Dendritic cell treated with granulocyte-macrophage colony-stimulating factor and Interleukin-4, amounts not matched to agents 40 ng/mL and 50 ng/mL, for 4 days (primary cell): ENCODE data around the gene MAD1L1.
"Not testable (repeated sequence)": the region's sequence is repeated elsewhere in the genome, so short reads cannot be mapped to it uniquely, and the experiment has no call there.

Experiments
- H3K27ac Mint-ChIP-seq: one replicate; pipeline ENCODE4 v1.8.0; 2022; ENCODE audit warnings: mild to moderate bottlenecking, mixed read lengths
- H3K27me3 Mint-ChIP-seq: one replicate; pipeline ENCODE4 v1.8.0; 2022; ENCODE audit warnings: mild to moderate bottlenecking, mixed read lengths
- H3K36me3 Mint-ChIP-seq: one replicate; pipeline ENCODE4 v1.8.0; 2022; ENCODE audit warnings: low read depth, mixed read lengths
- H3K4me1 Mint-ChIP-seq: one replicate; pipeline ENCODE4 v1.8.0; 2022; ENCODE audit warnings: low read depth, mixed read lengths
- H3K4me3 Mint-ChIP-seq: one replicate; pipeline ENCODE4 v1.8.0; 2022; ENCODE audit warnings: mild to moderate bottlenecking, moderate library complexity, mixed read lengths
- H3K9me3 Mint-ChIP-seq: one replicate; pipeline ENCODE4 v1.8.0; 2022; ENCODE audit warnings: mixed read lengths
- intact Hi-C: fragments of 100-400 bp; cut with micrococcal nuclease; formaldehyde crosslinking; loops from one replicate; pipeline ENCODE4 v1.15.0; 2022

The MAD1L1 gene

GRCh38 chr7:1997537-1998076 is 235.1 kb downstream of the MAD1L1 start:
- Mint-ChIP-seq H3K9me3 (no peaks in the 10 kb centered on the region), H3K36me3 (peaks cover 57% of the 10 kb centered on the region), H3K27me3 (no peaks in the 10 kb centered on the region), H3K27ac (no peak overlapping the region), H3K4me1 (peaks cover 5% of the 10 kb centered on the region), H3K4me3 (no peak overlapping the region)
- intact Hi-C loops, result no loop called here

DNA sequence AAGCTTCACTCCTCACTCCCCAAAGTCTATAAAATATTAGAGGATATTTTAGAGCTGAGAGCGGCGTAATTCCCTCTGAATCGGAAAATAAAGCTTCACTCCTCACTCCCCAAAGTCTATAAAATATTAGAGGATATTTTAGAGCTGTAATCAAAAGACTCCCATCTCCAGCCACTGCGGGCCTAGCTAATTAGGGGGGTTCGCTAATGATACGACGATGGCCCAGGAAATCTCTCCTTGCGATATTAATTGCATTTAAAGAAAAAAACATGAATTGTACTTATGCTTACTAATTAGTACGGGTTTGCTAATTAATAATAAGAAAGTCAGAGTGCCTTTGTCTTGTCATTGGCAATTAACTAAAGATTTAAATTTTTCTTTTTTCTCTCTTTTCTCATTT is 235.9 kb downstream of the MAD1L1 start:
- Mint-ChIP-seq H3K27ac (no peak overlapping the region), H3K27me3 (no peaks in the 10 kb centered on the region), H3K4me1 (peaks cover 5% of the 10 kb centered on the region), H3K9me3 (no peaks in the 10 kb centered on the region), H3K36me3 (peaks cover 49% of the 10 kb centered on the region), H3K4me3 (no peak overlapping the region)
- intact Hi-C loops, result no loop called here

DNA sequence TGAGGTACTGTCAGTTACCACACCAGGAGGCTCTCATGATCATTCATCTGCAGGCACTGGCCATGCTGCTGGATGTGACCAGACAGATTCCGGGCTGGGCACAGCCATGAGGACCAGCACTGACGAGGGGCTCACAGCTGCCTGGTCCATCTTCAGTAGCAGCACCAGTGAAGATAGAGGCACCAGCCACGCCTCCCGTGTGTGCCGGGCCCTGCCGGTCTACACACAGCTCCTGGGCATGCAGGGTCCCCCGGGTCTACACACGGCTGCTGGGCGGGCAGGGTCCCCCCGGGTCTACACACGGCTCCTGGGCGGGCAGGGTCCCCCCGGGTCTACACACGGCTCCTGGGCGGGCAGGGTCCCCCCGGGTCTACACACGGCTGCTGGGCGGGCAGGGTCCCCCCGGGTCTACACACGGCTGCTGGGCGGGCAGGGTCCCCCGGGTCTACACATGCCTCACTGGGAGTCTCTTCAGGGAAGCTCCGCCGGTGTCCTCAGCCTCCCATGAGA is 236.8 kb downstream of the MAD1L1 start:
- H3K4me1 Mint-ChIP-seq, H3K9me3 Mint-ChIP-seq, H3K27ac Mint-ChIP-seq, H3K4me3 Mint-ChIP-seq, H3K27me3 Mint-ChIP-seq, intact Hi-C loops: not testable (repeated sequence)
- peaks cover 41% of the 10 kb centered on the region for H3K36me3 Mint-ChIP-seq

DNA sequence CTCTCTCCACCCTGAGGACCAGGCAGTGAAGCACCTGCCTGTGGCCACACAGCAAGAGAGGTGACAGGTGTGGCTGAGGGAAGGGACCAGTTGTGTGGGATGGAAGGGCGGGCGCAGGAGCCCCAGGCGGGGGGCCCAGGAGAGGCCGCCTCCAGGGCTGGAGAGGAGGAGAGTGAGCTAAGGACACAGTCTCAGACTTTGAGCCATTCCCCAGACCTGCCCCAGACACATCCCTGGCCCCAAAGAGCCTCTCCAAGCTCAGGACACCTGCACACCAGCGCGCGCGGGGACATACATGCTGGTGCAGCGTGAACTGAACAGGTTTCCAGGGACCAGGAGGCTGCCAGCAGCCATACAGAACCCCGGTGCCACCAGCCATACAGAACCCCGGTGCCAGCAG is 237.3 kb downstream of the MAD1L1 start:
- Mint-ChIP-seq H3K4me1 (peaks cover 5% of the 10 kb centered on the region), H3K4me3 (no peak overlapping the region), H3K9me3 (no peaks in the 10 kb centered on the region), H3K36me3 (peaks cover 37% of the 10 kb centered on the region), H3K27ac (no peak overlapping the region), H3K27me3 (no peaks in the 10 kb centered on the region)
- intact Hi-C loops, result no loop called here

DNA sequence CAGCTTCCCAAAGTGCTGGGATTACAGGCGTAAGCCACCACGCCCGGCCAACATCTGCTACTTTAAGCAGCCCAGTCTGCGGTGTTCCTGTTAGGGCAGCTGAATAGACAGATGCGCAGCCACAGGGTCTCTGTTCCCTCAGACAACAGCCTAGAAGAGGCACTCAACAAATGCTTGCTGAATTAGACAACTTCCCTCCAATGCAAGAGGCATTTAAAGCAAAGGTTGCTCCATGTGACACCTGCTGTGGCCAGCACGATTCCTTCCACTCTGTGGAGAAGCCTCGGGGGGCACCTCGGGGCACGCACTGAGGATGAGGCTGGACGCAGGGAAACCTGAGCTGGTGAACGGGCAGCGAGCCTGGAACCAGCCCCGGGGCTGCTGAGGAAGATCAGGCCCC is 237.8 kb downstream of the MAD1L1 start:
- no peaks in the 10 kb centered on the region for H3K27me3 Mint-ChIP-seq
- H3K9me3 Mint-ChIP-seq, result no peaks in the 10 kb centered on the region
- no peaks in the 10 kb centered on the region for H3K4me1 Mint-ChIP-seq
- H3K4me3 Mint-ChIP-seq, result no peak overlapping the region
- intact Hi-C loops, result no loop called here
- H3K27ac Mint-ChIP-seq, result no peak overlapping the region
- peaks cover 37% of the 10 kb centered on the region for H3K36me3 Mint-ChIP-seq

GRCh38 chr7:1993776-1994740 is 238.7 kb downstream of the MAD1L1 start:
- intact Hi-C loops, result no loop called here
- H3K4me3 Mint-ChIP-seq, result no peak overlapping the region
- H3K4me1 Mint-ChIP-seq, result no peaks in the 10 kb centered on the region
- H3K9me3 Mint-ChIP-seq, result no peaks in the 10 kb centered on the region
- peaks cover 32% of the 10 kb centered on the region for H3K36me3 Mint-ChIP-seq
- H3K27ac Mint-ChIP-seq, result no peak overlapping the region
- H3K27me3 Mint-ChIP-seq, result no peaks in the 10 kb centered on the region

DNA sequence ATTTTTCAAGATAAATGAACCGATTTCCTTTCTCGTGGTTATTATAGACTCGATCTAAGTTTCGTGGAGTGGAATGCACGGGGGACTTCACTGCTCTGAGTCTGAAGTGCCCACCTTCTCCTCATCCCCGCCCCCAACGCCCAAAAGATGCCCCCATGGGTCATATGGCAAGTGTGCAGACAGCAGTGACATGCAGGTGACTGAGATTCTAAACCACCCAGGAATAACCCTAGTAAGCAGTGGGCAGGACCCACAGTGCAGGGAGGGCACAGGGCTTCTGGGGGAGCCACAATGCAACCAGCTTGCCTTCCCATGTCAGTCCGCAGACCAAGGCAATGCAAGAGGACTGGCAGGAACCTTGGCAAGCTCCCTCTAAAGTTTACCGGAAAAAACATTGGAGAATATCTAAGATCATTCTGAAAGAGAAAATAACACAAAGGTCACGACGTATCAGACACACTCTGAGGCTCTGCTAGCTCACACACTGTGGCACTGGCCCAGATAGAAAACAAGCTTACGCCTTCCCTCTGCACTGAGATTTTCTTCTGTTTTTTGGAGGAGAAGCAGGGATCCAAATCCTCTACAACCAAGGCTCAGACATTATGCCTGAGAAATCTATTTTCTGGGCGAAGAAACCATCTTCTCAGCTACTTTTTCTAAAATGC is 239.6 kb downstream of the MAD1L1 start:
- H3K27me3 Mint-ChIP-seq, result no peaks in the 10 kb centered on the region
- no peak overlapping the region for H3K27ac Mint-ChIP-seq
- H3K36me3 Mint-ChIP-seq, result peaks cover 29% of the 10 kb centered on the region
- no peaks in the 10 kb centered on the region for H3K9me3 Mint-ChIP-seq
- no peak overlapping the region for H3K4me3 Mint-ChIP-seq
- H3K4me1 Mint-ChIP-seq, result no peaks in the 10 kb centered on the region
- intact Hi-C loops, result no loop called here

GRCh38 chr7:1992554-1992953 is 240.2 kb downstream of the MAD1L1 start:
- Mint-ChIP-seq H3K27me3 (no peaks in the 10 kb centered on the region), H3K4me3 (no peak overlapping the region), H3K36me3 (peaks cover 31% of the 10 kb centered on the region), H3K9me3 (no peaks in the 10 kb centered on the region), H3K4me1 (no peaks in the 10 kb centered on the region), H3K27ac (no peak overlapping the region)
- intact Hi-C loops, result no loop called here

- intact Hi-C loops, result no loop called here
- Mint-ChIP-seq H3K27me3 (no peaks in the 10 kb centered on the region), H3K4me1 (peaks cover 12% of the 10 kb centered on the region), H3K36me3 (peaks cover 49% of the 10 kb centered on the region), H3K4me3 (no peak overlapping the region), H3K27ac (no peak overlapping the region), H3K9me3 (no peaks in the 10 kb centered on the region)
Measured at GRCh38 chr7:1990001-1990670, 242.6 kb downstream of the MAD1L1 start.

- Mint-ChIP-seq H3K36me3 (peaks cover 54% of the 10 kb centered on the region), H3K9me3 (no peaks in the 10 kb centered on the region), H3K27me3 (no peaks in the 10 kb centered on the region), H3K27ac (no peak overlapping the region), H3K4me1 (peaks cover 12% of the 10 kb centered on the region), H3K4me3 (no peak overlapping the region)
- intact Hi-C loops, result no loop called here
Measured at GRCh38 chr7:1989049-1989860, 243.5 kb downstream of the MAD1L1 start.

- Mint-ChIP-seq H3K27ac (peak overlapping the region; percentile 9), H3K4me1 (peaks cover 12% of the 10 kb centered on the region), H3K9me3 (no peaks in the 10 kb centered on the region), H3K36me3 (peaks cover 47% of the 10 kb centered on the region), H3K27me3 (no peaks in the 10 kb centered on the region), H3K4me3 (no peak overlapping the region)
- intact Hi-C loops, result no loop called here
Measured at GRCh38 chr7:1988533-1988930, 244.2 kb downstream of the MAD1L1 start.

DNA sequence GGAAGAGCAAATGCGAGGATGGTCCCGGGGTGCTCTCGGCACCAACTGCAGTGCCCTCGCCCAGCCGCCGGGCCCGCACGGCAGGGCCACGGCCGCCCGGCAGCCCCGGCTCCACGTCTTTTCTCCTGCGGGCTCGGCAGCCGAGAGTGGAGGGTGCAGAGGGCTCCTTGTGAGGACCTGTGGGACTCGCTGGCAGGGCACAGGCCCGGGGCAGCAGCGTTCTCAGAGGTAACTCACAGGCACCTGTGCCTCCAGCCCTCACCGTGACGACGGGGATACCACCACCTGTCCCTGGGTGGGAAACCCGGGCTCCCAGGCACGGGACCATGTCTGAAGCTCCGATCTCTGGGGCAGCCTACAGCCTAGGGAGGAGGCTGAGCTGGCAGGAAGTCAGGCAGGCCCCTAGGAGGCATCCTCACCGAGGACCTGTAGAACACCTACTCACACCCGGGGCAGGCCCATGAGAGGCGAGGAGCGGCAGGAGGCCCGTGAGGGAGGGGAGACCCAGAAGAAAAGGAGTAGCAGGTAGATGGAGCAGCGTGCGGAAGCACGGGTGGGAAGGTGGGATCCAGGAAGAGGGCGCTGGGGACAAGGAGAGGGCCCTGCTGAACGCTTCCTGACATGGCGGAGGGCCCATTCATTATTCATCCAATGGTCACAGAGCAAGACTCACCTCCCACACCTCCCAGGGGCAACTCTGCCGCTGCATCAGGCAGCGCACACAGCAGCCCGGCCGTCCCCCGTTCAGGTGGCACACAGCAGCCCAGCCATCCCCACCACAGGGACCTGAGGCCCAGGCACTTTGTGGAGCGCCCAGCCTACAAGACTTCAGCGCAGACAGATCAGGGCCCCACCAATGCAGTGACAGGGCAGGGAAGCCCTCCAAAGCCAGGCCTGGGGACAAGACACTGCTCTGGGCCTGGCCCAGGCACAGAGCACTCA is 244.9 kb downstream of the MAD1L1 start:
- intact Hi-C loops, result no loop called here
- no peaks in the 10 kb centered on the region for H3K27me3 Mint-ChIP-seq
- peaks cover 47% of the 10 kb centered on the region for H3K36me3 Mint-ChIP-seq
- peak overlapping the region; percentile 9 for H3K27ac Mint-ChIP-seq
- H3K4me1 Mint-ChIP-seq, result peaks cover 12% of the 10 kb centered on the region
- H3K9me3 Mint-ChIP-seq, result no peaks in the 10 kb centered on the region
- H3K4me3 Mint-ChIP-seq, result no peak overlapping the region
